SK-N-DZ (cell line): ENCODE results near the gene MEGF9.
"Not testable (repeated sequence)": the region's sequence is repeated elsewhere in the genome, so short reads cannot be mapped to it uniquely, and the experiment has no call there.

Experiments
- DNase-seq: peaks from one replicate; pipeline ENCODE4 v3.0.0-alpha.2; 2015; ENCODE audit warnings: low spot score

The MEGF9 gene

DNA sequence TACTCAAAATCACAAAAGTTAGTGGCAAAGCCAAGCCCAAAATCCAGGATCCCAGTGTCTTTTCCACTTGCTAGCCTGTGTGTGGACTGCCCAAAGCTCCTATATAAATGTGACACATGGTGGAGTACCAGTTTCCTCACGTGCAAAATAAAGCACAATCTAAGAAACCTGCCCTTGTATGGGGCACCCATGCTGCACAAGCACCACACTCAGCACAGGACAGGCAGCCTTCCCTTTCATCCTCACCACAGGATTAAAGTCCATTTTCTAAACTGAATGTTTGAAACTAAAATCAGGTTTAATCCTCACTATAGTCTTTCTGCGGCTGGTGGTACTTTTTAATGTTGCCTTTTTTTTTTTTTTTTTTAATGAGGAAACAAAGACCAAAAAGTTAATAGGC, 139.8 kb downstream of the MEGF9 start:
- DNase-seq = no peak

DNA sequence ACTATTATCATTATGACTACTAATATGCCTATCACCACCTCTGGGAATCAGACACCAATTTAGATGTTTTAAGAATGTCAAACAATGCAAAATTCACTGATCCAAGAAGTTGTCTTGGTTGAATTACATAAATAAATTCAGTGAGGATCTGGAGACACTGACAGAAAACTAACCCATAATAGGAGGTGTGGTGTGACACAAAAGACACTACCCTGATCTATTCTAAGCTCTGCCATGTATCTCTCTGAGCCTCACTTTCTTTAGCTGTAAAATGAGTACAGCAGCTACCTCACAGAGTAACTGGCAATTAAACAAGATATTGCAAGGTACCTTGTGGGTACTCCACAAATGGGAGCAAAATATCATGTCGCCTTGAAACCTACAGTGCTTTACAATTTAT, 141.8 kb downstream of the MEGF9 start:
- no peak for DNase-seq

DNA sequence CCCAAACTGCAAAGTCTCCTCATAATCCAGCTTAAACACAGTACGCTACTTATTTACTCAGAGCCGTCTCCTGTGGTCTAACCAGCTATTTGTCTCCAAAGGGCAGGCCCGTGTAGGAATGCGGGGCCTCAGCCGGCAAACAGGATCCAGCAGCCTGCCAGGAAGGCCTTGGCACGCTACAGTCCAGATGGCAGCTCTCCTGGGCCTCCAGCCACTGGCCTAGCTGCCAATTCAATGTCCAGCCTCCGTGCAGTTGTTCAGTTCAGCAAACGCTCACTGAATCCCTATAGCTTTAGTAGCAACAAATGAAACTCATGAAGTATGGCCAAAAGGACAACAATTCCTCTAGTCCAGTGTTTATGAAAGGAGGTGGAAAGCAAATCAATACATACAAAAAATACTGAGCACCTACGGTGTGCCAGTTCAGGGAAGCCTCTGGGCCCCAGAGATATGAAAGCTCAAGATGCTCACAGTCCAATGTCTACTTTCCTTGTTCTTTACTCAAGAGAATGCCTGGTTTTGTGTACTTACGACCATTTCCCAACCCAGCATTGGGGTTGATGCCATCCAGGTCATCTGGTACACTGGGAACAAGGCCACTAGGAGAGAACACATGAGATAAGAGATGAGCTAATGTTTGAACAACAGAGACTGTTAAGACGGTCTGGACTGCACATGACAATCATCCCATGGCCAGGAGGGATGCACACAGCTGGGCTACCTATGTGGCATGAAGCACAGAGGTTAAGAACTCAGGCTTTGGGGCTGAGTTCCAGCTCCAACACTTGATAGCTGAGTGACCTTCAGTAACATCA, 142.6 kb downstream of the MEGF9 start:
- DNase-seq = no peak

DNA sequence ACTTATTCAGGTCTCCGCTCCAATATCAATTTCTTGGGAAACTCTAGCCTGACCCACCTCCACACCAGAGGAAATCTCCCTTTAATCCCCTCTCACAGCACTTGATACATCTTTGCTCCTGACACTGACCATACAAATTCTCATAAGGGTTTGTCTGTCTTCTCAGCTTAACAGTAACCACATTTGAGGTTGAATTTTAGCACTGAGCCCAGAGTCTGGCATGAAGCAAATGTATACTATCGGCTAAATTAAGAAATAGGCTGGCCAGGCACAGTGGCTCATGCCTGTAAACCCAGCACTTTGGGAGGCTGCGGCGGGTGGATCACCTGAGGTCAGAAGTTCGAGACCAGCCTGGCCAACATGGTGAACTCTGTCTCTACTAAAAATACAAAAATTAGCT, 144.0 kb downstream of the MEGF9 start:
- no peak for DNase-seq

DNA sequence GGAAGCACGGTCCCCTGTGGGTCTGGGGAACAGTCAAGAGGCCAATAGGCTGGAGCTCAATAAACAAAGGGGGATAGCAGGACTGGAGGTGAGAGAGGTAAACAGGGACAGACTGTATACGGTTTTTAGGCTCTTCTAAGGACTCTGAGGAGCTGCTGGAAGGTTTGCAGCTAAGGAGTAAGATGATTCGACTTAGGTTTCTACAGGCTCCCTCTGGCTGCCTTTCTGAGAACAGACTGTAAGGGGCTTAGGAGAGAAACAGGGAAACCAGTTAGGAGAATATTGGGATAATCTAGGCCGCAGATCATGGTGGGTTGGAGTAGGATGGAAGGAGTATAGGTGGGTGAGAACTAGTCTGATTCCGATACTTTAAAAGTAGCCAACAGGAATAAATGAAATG, 144.7 kb downstream of the MEGF9 start:
- DNase-seq = no peak

DNA sequence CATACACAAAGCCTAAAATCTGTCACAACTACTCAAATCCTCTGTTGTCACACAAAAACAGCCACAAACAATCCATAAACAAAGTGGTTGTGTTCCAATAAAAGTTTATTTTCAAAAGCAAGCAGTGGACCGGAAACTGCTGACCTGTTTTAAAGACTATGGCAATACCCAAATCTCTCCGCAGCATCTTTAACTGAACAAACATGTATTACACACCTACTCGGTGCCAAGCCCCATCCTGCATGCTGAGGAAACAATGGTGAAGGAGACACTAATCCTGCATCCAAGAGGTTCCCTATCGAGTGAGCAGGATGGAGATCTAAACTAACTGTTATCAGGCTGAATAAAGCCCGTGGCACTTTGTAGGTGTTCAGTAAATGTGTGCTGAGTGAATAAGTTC, 145.5 kb downstream of the MEGF9 start:
- no peak for DNase-seq

DNA sequence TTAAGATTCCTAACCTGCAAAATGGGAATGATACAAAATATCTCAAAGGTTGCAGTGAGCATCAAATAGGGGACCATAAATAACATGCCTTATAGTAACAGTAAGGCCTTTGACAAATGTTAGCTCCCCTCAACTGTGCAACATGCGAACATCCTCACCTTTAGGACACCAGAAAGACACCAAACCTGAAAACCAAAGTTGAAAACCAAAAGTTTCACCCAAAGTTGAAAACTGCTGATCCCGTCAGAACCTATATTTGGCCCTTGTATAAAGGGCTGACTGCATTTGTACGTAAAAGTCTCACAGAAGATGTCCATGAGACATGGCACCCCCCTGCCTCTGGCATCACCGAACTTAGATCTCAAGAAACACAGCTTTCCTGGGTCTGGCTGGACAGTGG, 146.4 kb downstream of the MEGF9 start:
- no peak for DNase-seq

DNA sequence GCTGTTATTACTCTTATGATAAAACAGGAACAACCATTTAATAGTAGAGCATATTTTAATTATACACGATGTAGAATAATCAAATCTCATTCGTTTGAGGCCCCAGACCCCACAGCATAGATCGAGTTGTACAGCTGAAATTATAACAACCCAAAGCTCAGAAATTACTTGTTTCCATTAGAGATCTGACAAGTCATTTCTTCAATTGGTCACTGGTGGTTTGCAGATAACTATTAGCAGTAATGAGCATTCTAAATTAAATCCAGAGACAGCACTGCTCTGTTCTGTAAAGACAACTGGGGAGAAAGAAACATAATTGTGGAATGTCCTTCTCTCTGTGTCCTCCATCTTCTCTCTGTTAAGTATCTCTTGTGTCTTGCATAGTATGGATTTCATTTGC, 147.2 kb downstream of the MEGF9 start:
- no peak for DNase-seq

DNA sequence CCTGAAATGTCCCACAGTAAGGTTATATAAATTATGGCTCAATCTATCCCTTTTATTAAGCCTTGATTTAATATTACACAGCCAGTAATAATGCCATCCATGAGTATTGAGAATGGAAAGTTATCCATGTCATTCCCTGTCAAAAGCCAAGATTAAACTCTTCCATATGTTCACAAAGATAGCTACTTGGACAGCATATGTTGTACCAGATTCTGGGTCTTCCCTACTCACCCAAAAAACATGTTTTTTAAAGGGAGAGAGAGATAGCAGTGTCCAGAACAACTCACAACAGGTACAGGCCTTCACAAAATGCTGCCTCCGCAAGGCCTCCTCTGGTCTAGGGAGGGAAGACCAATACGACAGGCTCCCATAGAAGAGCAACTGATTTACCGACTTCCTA, 149.7 kb downstream of the MEGF9 start:
- no peak for DNase-seq

DNA sequence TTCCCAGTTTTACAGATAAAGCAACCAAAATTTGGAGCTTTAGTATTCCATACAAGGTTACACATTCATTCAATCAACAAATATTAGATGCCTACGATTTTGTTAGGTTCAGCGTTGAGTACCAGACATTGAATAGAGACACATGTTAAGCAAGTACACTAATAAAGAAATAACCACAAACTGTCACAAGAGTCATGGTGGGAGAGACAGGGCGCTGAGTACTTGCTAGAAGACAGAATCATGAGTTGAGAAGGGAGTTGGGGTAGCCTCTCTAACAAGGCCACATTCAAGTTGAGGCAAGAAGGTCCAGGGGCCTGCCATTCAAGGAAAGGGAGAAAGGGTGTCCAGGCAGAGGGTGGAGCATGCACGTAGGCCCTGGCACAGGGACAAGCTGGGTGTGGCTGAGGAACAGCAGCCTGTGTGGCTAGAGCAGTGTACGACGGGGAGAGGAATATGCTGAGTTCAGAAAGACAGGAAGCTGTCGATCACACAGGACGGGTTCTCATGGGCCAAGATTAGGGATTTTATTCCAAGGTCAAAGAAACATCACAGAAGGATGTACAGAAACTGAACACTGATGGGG, 151.3 kb downstream of the MEGF9 start:
- no peak for DNase-seq

DNA sequence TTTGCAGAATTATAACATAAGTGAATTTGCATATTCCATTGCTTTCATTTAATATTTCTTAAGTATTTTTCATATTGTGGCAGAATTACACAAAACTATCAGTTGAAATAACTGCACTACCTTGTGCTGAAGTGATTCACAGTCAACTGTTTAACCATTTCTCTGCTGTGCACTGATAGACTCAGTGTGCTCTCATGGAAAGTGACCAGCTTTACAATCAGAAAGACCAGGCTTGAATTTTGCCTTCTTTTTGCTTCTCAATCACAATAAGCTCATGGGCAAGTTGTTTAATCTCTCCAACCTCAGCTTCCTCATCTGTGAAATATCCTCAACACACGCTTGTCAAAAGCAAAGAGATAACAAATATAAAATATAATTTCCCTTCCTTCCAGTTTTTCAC, 152.6 kb downstream of the MEGF9 start:
- no peak for DNase-seq

DNA sequence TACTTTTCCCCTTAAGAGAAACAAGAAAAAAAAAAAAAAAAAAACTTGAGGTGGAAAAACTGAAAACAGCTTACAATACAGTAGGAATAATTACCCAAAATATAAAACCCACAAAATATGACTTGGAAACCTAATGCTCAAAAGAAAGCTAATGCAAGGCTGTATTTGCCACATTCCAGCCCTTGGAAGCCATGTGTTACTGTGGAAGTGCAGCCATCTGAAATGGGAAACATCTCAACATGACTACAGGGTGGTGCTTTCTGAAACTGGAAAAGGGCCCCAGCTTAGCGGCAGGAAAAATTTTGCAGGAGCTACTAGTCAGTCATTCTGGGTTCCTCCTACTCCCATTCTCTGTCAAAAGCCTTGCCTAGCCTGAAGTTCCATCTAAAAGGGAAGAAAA, 154.7 kb downstream of the MEGF9 start:
- DNase-seq = no peak

DNA sequence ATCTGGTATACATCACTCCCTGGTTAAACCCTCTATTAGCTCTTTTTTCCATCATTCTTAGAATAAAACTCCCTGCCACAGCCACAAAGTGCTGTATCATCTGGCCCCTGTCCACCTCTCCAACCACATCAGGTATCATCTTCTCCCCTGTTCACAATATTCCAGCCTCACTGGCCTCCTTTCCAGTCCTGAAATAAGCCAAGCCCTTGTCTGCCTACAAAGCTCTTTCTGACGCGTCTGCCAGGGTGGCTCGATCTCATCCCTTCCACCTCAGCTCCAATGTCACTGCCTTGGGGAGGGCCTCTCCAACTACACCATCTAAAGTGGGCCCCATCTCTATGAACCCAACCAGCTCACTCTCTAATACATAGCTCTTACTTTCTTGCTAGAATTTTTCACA, 155.8 kb downstream of the MEGF9 start:
- DNase-seq = no peak

DNA sequence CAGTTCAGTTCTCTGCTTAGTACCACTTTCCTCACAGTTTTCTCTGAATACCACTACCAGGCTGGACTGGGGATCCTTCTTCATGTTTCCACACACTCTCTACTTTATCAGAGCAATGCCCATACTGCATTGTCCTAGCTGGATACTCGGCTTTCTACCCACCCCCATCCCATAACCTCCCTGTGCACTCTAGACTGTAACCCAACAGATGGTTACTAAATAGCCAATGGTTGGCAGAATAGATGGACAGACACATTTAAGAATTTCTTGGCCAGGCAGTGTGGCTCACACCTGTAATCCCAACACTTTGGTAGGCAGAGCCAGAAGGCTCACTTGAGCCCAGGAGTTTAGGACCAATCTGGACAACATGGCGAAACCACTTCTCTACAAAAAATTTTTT, 157.1 kb downstream of the MEGF9 start:
- no peak for DNase-seq

DNA sequence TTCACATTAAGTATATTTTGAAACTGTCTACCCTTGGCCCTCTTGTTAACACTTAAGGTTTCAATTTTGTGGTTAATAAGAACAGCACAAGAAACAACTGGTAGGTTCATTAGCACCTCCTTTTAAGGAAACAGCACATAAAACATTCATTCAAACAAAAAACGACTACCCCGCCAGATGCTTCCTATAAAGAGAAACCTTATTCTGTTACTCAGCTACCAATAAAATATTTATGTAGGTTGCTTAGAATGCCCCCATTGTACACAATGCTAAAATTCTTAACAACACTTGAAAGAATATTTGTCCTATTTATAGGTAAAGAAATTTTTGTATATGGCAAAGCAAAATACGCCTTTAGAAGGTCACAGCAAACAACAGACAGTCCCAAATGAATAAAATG, 157.5 kb downstream of the MEGF9 start:
- DNase-seq = no peak

DNA sequence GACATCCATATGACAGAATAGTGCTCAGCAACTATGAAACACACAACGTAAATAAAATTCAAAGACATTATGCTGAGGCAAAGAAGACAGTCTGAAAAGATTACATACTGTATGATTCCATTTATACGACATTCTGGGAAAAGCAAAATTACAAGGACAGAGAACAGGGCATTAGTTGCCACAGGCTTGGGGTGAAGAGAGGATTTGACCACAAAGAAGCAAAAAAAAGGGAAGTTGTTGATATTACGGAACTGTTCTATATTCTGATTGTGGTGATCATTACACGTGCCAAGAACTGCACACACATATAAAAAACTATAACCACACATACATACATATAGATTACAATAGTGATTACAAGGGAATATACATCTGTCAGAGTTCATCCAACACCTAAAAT, 158.4 kb downstream of the MEGF9 start:
- no peak for DNase-seq

DNA sequence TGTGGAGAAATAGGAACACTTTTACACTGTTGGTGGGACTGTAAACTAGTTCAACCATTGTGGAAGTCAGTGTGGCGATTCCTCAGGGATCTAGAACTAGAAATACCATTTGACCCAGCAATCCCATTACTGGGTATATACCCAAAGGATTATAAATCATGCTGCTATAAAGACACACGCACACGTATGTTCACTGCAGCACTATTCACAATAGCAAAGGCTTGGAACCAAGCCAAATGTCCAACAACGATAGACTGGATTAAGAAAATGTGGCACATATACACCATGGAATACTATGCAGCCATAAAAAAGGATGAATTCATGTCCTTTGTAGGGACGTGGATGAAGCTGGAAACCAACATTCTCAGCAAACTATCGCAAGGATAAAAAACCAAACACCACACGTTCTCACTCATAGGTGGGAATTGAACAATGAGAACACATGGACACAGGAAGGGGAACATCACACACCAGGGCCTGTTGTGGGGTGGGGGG, 162.0 kb downstream of the MEGF9 start:
- not testable (repeated sequence) for DNase-seq
